Hindlimb muscle (tissue), 1 donor: Measurements from ENCODE around the gene CLSTN2. TPM values are rescaled to one million over a fixed set of nuclear protein-coding genes. Genes with fewer than 3 reads are reported as not detected.
"Not testable (repeated sequence)": the region's sequence is repeated elsewhere in the genome, so short reads cannot be mapped to it uniquely, and the experiment has no call there.

Experiments
- DNase-seq: peaks from one replicate; pipeline ENCODE4 v3.0.0-alpha.2; 2013
- polyA plus RNA-seq: library from polyadenylated mRNA; unstranded; fragments of 120-200 nt; gene quantifications from one replicate; pipeline ENCODE4 v1.2.1, GENCODE V29; 2013; ENCODE audit not compliant: insufficient read length

CLSTN2 gene
- polyA plus RNA-seq, 1 donor, result 2.5 TPM

DNA sequence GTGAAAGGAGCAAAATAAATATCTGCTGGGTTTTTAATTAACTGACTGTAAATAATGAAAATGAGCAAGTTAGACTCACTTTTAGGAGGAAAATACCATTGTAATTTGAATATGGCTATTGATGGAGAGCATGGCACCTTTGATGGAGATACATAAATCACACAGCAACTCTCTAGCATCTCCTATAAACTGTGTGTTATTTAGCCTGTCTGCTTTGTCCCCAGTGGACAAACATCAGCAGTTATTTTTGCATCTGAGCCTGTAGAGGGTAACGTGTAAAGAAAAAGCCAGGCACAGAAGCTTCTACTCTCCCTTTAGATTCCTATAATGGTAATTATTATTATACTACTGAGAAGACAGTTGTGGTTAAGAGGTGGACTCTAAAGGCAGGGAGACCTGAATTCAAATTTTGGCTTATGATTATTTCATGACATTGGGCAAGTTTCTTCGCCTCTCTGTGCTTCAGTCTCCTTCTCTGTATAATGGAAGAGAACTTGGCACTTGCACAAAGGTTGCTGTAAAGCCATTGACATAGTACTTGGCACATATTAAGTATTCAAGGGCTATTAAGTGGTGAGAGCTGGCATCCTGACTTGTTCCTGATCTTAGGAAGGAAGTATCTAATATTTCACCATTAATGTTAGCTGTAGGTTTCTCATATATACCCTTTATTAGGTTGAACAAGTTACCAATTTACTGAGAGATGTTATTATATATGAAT, 453.4 kb downstream of the CLSTN2 start:
- no peak for DNase-seq

DNA sequence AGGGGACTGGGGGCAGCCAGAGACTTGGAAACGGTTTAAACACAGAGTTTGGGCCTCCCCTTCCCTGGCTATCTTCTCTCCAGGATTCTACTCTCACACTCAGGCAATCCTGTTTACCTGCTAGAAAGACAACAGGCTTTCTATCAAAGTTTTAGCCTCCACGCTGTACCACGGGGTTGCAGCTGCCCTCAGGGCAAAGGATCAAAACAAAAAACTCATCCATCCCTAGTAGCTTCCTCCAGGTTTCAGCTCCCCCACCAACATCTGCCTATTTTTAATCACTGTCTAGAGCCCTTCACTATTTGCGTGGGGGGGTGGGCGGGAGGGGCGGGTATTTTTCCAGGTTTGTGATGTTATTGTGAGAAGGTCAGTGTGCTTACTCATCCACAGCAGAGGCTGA, 456.1 kb downstream of the CLSTN2 start:
- DNase-seq, result no peak

DNA sequence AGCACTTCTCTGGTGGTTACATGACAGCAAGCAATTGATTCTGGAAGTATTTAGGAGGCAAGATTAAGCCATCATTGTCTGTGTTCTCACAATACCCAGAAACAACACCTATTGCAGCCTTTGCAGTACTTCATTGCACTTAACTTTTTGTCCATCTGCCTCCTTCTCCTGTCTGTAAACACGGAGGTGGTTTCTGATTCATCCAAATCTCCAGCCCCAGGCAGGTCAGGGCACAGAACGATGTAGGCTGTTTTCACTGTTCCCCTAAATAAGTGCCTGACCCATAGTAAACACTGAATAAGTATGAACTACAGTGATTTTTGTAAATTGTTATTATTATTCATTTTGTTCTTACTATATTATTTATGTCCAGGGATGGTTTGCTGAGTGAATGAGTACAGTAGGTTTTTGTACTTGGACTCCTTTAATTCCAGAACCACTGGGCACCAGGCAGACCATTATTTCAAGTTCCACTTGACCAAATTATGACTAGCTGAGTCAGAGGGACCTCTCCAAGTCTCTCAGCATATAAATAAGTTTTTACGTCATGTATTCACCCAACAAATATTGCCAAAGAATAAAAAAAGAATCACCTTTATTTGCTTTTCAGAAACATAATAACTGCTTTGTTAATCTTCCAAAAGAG, 459.6 kb downstream of the CLSTN2 start:
- DNase-seq, result no peak

DNA sequence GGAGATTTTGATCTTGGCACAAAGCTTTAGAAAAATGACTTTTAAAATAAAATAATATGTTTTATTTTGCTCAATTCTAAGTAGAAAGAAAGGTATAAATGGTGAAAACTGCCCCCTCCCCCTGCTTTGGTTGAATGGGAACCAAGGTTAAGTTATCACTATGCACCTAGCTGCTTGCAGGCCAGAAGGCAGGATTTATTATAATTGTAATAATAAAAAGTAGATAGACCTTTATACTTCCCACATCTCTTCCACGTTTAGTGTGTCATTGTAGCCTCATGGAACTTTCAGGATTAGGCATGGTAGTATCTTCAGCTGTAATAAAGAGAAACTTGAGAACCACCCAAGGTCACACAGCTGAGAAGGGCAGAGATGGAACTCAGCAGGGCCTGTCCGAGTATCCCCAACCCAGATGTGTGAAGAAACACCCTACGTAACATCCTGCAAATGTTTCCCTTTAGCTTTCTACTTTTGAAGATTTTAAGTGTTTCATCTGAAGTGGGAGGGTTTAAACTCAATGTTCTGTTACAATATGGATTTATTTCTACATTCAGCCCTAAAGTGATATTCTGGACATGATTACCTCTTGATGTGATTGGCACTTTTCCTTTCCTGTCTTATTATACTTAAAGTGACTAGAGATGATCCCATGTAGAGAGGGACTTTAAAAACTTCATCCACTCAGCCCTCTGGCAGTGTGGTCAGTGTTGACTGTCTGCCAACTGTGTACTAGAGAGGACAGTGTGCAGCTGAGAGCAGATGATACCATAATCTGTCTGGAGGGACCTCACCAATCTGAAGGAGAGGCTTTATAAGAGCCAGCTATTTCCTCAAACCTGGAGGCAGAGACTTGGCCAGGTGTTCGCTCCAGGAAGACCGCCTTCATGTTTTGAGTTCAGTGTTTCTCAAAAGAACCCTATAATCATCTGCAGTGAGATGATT, 460.4 kb downstream of the CLSTN2 start:
- no peak for DNase-seq

DNA sequence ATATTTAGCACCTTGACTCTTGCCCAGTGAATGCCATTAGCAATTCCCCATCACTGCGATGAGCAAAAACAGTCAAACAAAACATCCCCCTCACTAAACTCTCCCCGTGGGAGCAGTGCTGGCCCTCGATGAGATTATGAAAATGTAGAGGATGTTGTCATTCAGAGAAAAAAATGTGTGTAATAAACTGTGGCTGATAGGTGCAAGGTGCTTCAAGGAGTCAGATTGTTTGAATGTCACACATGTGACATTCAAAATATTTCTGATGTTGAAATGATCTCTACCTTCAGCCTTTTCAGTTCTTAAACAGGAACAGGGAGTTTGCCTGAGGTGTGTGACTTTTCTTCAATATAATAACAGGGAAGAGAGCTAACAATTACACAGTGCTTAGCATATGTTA, 461.1 kb downstream of the CLSTN2 start:
- DNase-seq, result no peak

DNA sequence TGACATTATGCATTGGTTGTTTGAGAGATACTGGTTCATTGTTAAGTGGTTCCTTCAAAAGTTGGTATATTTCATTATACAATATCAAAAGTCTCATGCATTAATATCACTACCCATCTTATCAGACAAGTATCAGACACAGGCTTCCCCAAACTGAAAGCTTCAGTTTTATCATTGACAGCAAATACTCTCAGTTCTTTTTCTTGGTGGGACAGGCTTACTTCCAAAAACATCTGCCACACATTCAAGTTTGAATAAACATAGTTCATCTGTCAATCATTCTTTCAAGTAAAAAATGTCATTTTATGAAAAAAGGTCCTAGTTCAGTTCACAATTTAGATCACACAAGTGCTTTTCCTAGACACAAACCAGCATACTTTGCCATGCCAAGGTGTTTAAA, 462.9 kb downstream of the CLSTN2 start:
- DNase-seq, result no peak

DNA sequence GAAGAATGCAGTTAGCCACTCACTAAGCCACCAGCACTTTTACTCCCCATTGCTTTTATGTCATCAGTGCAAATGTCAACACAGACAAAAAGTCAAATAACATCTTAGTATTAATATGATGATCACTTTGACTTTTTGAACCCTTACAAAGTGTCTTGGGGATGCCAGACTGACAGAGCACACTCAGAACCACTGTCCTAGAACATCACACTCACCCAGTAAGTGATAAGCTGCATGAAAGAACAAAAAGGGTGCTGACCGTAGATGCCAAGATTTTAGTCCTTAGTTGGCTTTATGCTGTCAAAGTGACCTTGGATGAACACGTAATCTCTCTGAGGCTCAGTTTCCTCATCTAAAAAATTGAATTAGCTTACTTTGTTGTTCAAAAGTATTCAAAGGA, 463.4 kb downstream of the CLSTN2 start:
- no peak for DNase-seq

DNA sequence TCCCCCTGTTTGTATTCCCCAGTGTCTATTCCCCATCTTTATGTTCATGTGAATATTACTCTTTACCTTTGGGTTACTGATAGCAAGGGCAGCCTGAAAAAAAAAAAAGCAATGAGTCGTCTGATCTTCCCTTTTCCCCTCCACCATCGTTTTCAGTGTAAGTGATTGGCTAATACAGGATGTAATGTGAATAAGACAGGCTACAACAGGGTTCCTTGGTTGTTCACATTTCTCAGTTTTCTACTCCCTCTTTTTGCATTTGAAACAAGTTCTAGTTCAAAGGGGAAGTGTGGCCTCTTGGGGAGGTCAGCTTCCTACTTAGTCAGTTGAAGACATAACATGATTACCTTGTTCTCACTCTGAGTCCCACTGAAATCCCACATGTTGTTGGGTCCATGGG, 464.9 kb downstream of the CLSTN2 start:
- DNase-seq, result no peak

DNA sequence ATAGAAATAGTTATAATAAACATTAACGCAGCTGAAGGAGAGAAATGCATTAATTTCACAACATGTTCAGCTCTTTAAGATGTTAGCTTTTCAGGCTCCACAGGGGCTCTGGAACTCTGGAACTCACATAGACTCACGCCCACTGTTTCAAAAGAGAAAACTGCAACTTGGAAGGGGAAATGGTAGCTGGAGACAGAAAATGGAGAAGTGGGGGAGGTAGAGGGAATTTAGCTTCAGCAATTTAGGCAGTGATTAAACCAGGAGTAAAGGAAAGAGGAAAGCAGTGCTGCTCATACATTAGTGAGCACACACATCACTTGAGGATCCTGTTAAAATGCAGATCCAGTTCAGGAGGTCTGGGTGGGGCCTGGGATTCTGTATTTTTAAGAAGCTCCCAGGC, 468.1 kb downstream of the CLSTN2 start:
- DNase-seq, result no peak

DNA sequence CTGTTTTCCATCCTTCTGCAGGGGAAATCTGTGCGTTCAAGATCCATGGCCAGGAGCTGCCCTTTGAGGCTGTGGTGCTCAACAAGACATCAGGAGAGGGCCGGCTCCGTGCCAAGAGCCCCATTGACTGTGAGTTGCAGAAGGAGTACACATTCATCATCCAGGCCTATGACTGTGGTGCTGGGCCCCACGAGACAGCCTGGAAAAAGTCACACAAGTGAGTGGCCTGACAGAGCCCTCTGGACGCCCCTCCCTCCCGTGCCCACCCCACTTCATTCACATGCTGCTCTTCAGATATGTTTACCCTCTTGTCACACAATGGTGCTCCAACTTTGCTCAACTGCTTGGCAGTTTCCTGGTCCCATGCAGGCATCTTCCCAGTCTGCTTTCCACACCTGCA, 468.6 kb downstream of the CLSTN2 start:
- no peak for DNase-seq

DNA sequence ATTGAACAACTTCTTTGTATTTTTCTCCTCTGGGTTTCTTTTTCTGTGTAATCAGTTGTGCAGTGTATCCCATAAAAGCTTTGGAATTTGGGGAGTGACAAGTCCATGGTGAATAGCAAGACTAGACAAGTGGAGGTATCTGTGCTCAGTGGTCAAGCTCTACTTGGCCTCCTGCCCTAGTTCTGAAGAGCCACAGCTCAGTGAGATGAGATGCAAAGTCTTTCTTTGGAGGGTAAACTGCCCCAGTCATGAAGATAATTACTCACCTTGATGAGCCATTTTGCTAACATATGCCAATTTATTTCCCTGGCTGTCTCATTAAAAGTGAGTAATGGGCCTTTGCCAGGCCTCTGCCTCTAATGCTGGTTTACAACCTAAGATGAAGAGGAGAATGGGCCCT, 471.7 kb downstream of the CLSTN2 start:
- DNase-seq, result no peak

DNA sequence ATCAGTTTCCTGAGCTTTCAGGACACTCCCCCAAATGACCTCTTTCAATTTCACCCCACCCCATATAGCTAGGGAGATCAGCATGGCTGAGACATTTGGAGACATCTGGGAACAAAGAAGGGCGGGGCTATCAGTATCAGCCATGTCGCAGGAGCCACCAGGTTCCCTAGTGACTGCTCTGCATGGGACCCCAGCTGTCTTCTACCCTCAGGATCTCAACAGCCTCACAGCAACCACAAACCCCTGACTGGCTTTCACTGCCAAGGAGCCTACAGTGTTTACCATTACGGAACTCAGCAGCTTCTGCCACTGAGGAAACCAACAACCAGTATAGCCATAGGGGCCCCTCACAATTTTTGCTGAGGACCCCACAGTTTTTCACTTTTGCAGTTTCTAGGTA, 473.3 kb downstream of the CLSTN2 start:
- no peak for DNase-seq

DNA sequence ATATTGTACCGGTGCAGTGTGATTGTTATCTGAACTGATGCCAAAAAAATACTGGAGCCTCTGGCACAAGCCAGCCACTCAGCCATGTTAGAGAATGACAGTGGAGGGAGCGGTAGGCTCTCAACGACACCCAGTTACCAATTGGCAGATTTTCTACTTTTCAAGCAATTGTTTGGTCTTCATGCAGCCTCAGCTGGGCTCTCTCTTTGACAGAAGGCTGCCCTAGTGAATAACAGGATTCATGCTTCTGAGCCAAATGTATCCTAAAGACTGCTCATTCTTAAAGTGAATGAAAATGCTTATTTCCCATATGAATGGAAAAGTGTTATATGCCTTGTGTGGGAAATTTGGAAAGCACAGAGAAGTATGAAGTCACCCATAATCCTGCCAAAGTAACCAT, 481.7 kb downstream of the CLSTN2 start:
- no peak for DNase-seq

DNA sequence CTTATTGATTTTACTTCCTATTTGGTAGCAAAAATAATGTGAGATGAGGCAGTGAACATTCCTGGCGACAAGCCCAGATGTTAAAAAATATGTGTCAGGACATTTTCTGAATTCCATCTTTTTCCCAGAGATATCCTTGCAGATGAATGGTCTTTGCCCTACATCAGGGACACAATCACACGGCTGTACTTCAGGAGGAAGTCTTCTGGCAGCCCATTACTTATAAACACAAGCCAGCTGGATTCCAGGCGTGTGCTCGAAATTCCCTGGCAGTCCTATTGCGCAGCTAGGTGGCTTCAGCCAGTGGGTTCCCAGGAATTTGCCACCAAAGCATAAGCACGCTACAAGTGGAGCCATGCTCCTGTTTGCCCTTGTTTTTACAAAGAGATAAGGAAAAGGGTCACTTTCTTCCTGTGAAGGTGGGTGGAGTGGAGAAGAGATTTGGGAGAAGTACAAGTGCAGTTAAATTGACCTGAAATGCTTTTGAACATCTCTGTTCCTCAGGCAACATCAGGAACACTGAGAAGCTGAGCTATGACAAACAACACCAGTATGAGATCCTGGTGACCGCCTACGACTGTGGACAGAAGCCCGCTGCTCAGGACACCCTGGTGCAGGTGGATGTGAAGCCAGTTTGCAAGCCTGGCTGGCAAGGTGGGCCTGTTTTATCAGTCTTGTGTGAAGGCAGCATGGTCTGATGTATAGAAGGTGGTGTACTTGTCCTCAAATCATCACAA, 485.8 kb downstream of the CLSTN2 start:
- no peak for DNase-seq

DNA sequence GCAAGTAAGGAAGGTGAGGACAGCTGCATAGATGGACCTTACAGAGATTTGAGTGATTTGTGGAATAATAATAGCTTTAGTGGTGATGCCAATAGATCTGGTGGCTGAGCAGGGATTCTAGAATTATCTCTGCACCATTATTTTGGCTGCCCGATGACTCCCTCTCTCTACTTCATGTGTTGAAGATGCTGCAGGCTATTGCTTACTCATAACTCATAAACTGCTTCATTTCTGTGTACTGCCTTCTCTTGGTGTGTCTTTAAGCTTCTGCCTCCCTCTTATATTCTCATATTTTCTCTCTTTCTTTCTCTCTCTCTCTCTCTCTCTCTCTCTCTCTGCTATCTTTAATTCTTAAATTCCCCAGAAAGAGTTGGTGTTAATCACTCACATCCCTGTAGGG, 486.9 kb downstream of the CLSTN2 start:
- no peak for DNase-seq

DNA sequence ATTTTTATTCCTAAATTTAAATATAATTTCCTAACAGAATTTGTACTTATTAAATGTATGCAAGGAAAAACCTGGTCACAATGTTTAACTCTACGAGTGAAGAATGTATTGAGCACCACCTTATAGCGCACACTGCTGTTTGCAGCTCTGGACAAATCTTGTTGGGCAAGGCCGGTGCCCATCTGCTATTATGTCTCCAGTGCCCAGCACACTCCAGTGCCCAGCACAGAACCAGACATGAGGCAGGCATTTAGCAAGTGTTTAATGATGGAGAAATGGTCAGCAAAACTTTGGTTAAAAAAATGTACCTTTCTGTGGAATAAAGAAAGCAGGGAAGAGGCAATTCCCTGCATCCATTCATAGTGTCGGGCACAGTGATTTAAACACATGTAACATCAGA, 488.2 kb downstream of the CLSTN2 start:
- DNase-seq, result no peak

DNA sequence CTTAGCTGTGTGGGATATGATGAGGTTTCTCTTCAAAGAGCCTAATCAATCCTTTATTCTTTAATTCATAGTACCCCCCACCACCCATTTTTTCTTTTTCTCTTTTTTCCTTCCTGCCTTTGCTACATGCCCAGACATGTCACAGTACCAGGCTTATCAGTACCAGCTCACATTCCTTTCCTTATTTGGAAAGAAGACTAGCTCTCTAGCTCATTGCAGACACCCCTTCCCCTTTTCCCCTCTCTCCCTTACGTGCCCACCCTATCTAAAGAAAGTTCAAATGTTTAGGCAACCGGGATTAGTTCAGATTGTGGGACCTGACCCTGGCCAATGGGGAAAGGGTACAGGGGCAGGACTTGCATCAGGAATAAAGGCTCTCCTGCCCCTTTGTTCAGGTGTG, 488.6 kb downstream of the CLSTN2 start:
- DNase-seq, result not testable (repeated sequence)

DNA sequence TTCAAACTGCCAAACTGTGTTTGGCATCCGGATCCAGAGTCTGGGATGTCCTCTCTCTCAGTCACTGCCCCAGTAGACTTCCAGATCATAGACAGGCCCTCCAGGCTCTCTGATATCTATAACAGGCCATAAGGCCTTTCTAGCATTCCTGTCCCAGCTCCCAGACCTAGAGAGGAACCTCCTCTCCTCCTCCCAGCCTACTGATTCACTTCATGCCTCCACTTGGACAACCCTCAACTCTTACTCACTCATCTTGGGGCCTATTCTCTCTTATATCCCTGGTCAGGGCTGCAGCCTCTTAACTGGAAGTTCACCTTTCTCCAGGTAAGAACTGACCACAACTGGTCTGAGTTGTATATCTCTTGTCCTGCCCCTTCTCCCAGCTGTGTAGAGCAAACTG, 489.2 kb downstream of the CLSTN2 start:
- DNase-seq, result no peak

DNA sequence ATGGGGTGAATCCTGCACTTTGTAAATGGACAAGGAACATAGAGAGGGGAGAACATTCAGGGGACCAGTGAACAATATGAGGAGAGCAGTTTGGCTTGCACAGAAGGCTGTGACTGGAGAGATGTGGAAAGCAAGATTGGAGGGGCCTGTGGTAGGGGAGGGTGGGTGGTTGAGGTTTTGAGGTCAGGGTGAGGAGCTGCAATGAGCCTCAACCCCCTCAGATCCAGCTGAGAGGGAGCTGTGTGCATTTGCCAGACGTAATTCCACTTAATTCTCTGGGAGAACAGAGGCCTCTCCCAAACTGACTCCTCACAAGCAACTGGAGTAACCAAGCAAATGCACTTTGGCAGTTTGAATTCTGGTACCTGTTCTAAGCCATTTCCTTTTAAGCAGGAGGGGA, 489.7 kb downstream of the CLSTN2 start:
- no peak for DNase-seq

DNA sequence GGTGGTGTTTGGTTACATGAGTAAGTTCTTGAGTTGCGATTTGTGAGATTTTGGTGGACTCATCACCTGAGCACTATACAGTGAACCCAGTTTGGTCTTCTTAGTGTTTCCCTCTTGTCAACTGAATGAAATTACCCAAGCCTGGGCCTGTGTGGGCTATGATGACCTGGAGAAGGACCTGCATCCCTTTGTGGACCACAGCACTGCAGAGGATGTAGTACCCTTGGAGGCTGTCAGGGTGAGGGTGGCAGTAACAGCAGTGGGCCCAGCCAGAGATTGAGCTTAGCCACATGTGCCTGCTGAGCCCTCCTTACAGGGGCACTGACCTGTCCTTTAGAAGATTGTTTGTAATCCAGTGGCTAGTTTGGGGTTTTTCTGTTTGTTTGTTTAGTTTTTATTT, 492.8 kb downstream of the CLSTN2 start:
- no peak for DNase-seq

DNA sequence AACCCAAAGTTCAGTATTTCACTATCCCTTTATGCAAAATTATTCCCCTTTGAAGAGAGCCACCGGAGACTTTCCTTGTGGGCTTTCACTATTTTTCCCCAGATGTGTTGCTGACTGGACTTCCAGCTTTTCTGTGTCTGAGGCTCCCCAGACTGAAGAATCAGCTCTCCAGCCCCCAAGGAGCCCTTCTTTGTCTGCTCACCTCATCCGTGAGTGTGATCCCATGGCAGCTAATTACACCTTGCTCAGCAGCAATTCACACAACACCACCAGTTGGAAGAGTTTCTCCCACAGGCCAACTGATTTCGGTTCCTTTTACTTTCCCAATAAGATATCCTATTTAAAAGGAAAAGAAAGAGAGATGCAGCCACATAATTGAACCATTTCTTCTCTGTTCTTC, 493.4 kb downstream of the CLSTN2 start:
- DNase-seq, result no peak

DNA sequence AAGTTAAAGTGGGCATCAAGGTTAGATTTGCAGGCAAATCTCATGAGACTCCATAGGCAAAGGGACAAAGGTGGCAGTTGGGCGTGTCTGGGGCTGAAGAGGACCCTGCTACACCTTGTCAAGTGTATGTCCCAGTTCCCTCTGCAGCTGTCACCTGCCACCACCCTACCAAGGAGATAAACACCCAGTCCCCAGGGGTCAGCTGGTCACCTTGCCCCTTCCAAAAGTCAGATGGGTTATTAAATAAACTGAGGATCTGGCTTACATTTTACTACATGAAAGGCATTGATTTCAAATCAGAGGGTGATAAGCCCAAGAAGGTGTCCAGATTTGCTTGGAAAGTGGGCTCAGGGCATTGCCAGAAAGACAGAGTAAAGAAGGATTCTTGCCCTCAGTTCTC, 494.8 kb downstream of the CLSTN2 start:
- DNase-seq, result no peak

DNA sequence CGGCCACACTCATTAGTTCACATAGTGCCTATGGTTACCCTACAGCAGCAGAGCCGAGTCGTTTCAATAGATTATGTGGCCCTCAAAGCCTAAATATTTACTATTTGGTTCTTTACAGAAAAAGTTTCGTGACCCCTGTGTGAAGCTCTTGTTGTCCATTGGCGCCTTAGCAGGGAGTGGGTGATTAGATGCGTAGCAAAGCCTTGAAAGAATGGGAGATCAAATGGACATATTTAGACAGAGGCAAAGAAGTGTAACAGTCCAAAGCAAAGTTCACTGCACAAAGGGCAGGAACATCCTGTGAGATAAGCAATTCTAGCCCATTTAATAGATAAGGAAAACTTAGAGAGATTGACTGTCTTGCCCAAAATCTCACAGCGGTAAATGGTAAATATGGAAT, 495.5 kb downstream of the CLSTN2 start:
- no peak for DNase-seq
